CD4-positive, alpha-beta T cell treated with Interleukin-12 subunit alpha and Interleukin-12 subunit beta, for 1 hour (primary cell): ENCODE measurements around the gene MYLK4.

ENCODE experiments used
- DNase-seq: peaks from one replicate; pipeline ENCODE4 v3.0.0-alpha.2; 2020

The MYLK4 gene

GRCh38 chr6:2655844-2656433, 94.8 kb downstream of the MYLK4 start:
- DNase-seq: no peak

GRCh38 chr6:2653369-2654032, 97.2 kb downstream of the MYLK4 start:
- DNase-seq: no peak

GRCh38 chr6:2652611-2653010, 98.1 kb downstream of the MYLK4 start:
- DNase-seq: no peak

GRCh38 chr6:2651961-2652360, 98.8 kb downstream of the MYLK4 start:
- no peak for DNase-seq

GRCh38 chr6:2651536-2651935, 99.2 kb downstream of the MYLK4 start:
- DNase-seq: no peak

- DNase-seq: no peak
These were observed 104.4 kb downstream of the MYLK4 start for GRCh38 chr6:2646346-2646745.

- no peak for DNase-seq
These were observed 106.7 kb downstream of the MYLK4 start for GRCh38 chr6:2643935-2644539.

- no peak for DNase-seq
These were observed 107.6 kb downstream of the MYLK4 start for GRCh38 chr6:2643130-2643529.

GRCh38 chr6:2641044-2641725, 109.5 kb downstream of the MYLK4 start:
- no peak for DNase-seq

- no peak for DNase-seq
These were observed 110.2 kb downstream of the MYLK4 start for GRCh38 chr6:2640551-2640950.

- DNase-seq: no peak
These were observed 110.8 kb downstream of the MYLK4 start for GRCh38 chr6:2639896-2640295.

- no peak for DNase-seq
These were observed 111.6 kb downstream of the MYLK4 start for GRCh38 chr6:2639167-2639566.

- DNase-seq: no peak
These were observed 114.0 kb downstream of the MYLK4 start for GRCh38 chr6:2636672-2637071.

- DNase-seq: no peak
These were observed 114.8 kb downstream of the MYLK4 start for GRCh38 chr6:2635911-2636310.

GRCh38 chr6:2634139-2634964, 116.4 kb downstream of the MYLK4 start:
- peak; percentile 79 for DNase-seq

GRCh38 chr6:2633736-2634135, 117.0 kb downstream of the MYLK4 start:
- DNase-seq: no peak

GRCh38 chr6:2632976-2633584, 117.6 kb downstream of the MYLK4 start:
- no peak for DNase-seq

- DNase-seq: no peak
These were observed 118.4 kb downstream of the MYLK4 start for GRCh38 chr6:2632368-2632767.

GRCh38 chr6:2630891-2631571, 119.7 kb downstream of the MYLK4 start:
- no peak for DNase-seq

- no peak for DNase-seq
These were observed 120.4 kb downstream of the MYLK4 start for GRCh38 chr6:2630359-2630758.

GRCh38 chr6:2626401-2626800, 124.3 kb downstream of the MYLK4 start:
- no peak for DNase-seq

- no peak for DNase-seq
These were observed 125.1 kb downstream of the MYLK4 start for GRCh38 chr6:2625581-2625980.
